Measurements from ENCODE around the gene VSIR. TPM values are rescaled to one million over a fixed set of nuclear protein-coding genes. Genes with fewer than 3 reads are reported as not detected.

Gene VSIR
- total and polyA plus RNA-seq, 2 donors: 25.2 to 51.8 TPM

- no peak overlapping the region for H3K4me3 ChIP-seq (ENCODE audit: low read length in 2 of 2)
- no peak for DNase-seq (ENCODE audit: low read depth in 6 of 9, low spot score in 9 of 9)
- no peaks in the 10 kb centered on the region for H3K36me3 ChIP-seq (ENCODE audit: control insufficient read depth in 2 of 2, insufficient read depth in 2 of 2, low read length in 1 of 2)
- no peak overlapping the region for H3K27ac ChIP-seq (ENCODE audit: low read depth in 1 of 2, low read length in 1 of 2)
- H3K9me3 ChIP-seq (ENCODE audit: control insufficient read depth in 2 of 2, insufficient read depth in 1 of 2, low read length in 1 of 2): peaks cover 0 to 5% of the 10 kb centered on the region in 2 donors
- WGBS: 97% methylated on average over 11 of the region's 11 CpGs
- H3K27me3 ChIP-seq (ENCODE audit: control insufficient read depth in 2 of 2, insufficient read depth in 1 of 2, low read length in 1 of 2): no peaks in the 10 kb centered on the region
- H3K4me1 ChIP-seq (ENCODE audit: control insufficient read depth in 2 of 2, insufficient read depth in 2 of 2, low read length in 2 of 2): peaks cover 24 to 80% of the 10 kb centered on the region in 2 donors
Measured at GRCh38 chr10:71778071-71778825, 4.9 kb upstream of the VSIR start.

- Histone ChIP-seq H3K4me1 (ENCODE audit: control insufficient read depth in 2 of 2, insufficient read depth in 2 of 2, low read length in 2 of 2) (peaks cover 24 to 80% of the 10 kb centered on the region in 2 donors), H3K27me3 (ENCODE audit: control insufficient read depth in 2 of 2, insufficient read depth in 1 of 2, low read length in 1 of 2) (peaks cover 0 to 6% of the 10 kb centered on the region in 2 donors)
- DNase-seq (ENCODE audit: low read depth in 6 of 9, low spot score in 9 of 9): no peak
Measured at GRCh38 chr10:71777213-71777985, 4.1 kb upstream of the VSIR start.

GRCh38 chr10:71776481-71776925 lies 3.2 kb upstream of the VSIR start:
- H3K27me3 ChIP-seq (ENCODE audit: control insufficient read depth in 2 of 2, insufficient read depth in 1 of 2, low read length in 1 of 2): peaks cover 0 to 6% of the 10 kb centered on the region in 2 donors
- 31% methylated on average over 2 of the region's 2 CpGs for WGBS
- no peak overlapping the region for H3K4me3 ChIP-seq (ENCODE audit: low read length in 2 of 2)
- H3K36me3 ChIP-seq (ENCODE audit: control insufficient read depth in 2 of 2, insufficient read depth in 2 of 2, low read length in 1 of 2): no peaks in the 10 kb centered on the region
- peaks cover 0 to 9% of the 10 kb centered on the region in 2 donors for H3K9me3 ChIP-seq (ENCODE audit: control insufficient read depth in 2 of 2, insufficient read depth in 1 of 2, low read length in 1 of 2)
- DNase-seq (ENCODE audit: low read depth in 6 of 9, low spot score in 9 of 9): no peak
- peaks cover 23 to 80% of the 10 kb centered on the region in 2 donors for H3K4me1 ChIP-seq (ENCODE audit: control insufficient read depth in 2 of 2, insufficient read depth in 2 of 2, low read length in 2 of 2)
- H3K27ac ChIP-seq (ENCODE audit: low read depth in 1 of 2, low read length in 1 of 2): no peak overlapping the region

More at GRCh38 chr10:71777213-71777985, 4.1 kb upstream of the VSIR start:
- Histone ChIP-seq H3K4me3 (ENCODE audit: low read length in 2 of 2) (no peak overlapping the region), H3K27ac (ENCODE audit: low read depth in 1 of 2, low read length in 1 of 2) (no peak overlapping the region), H3K9me3 (ENCODE audit: control insufficient read depth in 2 of 2, insufficient read depth in 1 of 2, low read length in 1 of 2) (peaks cover 0 to 9% of the 10 kb centered on the region in 2 donors), H3K36me3 (ENCODE audit: control insufficient read depth in 2 of 2, insufficient read depth in 2 of 2, low read length in 1 of 2) (no peaks in the 10 kb centered on the region)
- whole genome bisulfite sequencing: 98% methylated on average over 17 of the region's 17 CpGs

- WGBS: 78% methylated on average over 3 of the region's 3 CpGs
- H3K27ac ChIP-seq (ENCODE audit: low read depth in 1 of 2, low read length in 1 of 2): no peak overlapping the region
- H3K4me3 ChIP-seq (ENCODE audit: low read length in 2 of 2): no peak overlapping the region
- H3K9me3 ChIP-seq (ENCODE audit: control insufficient read depth in 2 of 2, insufficient read depth in 1 of 2, low read length in 1 of 2): peaks cover 0 to 9% of the 10 kb centered on the region in 2 donors
- peaks cover 18 to 79% of the 10 kb centered on the region in 2 donors for H3K4me1 ChIP-seq (ENCODE audit: control insufficient read depth in 2 of 2, insufficient read depth in 2 of 2, low read length in 2 of 2)
- peaks cover 0 to 2% of the 10 kb centered on the region in 2 donors for H3K36me3 ChIP-seq (ENCODE audit: control insufficient read depth in 2 of 2, insufficient read depth in 2 of 2, low read length in 1 of 2)
- no peak for DNase-seq (ENCODE audit: low read depth in 6 of 9, low spot score in 9 of 9)
- H3K27me3 ChIP-seq (ENCODE audit: control insufficient read depth in 2 of 2, insufficient read depth in 1 of 2, low read length in 1 of 2): peaks cover 0 to 6% of the 10 kb centered on the region in 2 donors
Measured at GRCh38 chr10:71774916-71775702, 1.8 kb upstream of the VSIR start.

GRCh38 chr10:71772832-71773220 lies 494 bp downstream of the VSIR start:
- WGBS: 23% methylated on average over 4 of the region's 4 CpGs
- peak overlapping the region; percentile 61 to 93 for H3K27ac ChIP-seq (ENCODE audit: low read depth in 1 of 2, low read length in 1 of 2)
- peaks cover 24 to 86% of the 10 kb centered on the region in 2 donors for H3K4me1 ChIP-seq (ENCODE audit: control insufficient read depth in 2 of 2, insufficient read depth in 2 of 2, low read length in 2 of 2)
- peaks cover 0 to 2% of the 10 kb centered on the region in 2 donors for H3K36me3 ChIP-seq (ENCODE audit: control insufficient read depth in 2 of 2, insufficient read depth in 2 of 2, low read length in 1 of 2)
- peaks cover 0 to 9% of the 10 kb centered on the region in 2 donors for H3K9me3 ChIP-seq (ENCODE audit: control insufficient read depth in 2 of 2, insufficient read depth in 1 of 2, low read length in 1 of 2)
- H3K4me3 ChIP-seq (ENCODE audit: low read length in 2 of 2): peak overlapping the region; percentile 61 to 66
- H3K27me3 ChIP-seq (ENCODE audit: control insufficient read depth in 2 of 2, insufficient read depth in 1 of 2, low read length in 1 of 2): peaks cover 0 to 6% of the 10 kb centered on the region in 2 donors
- DNase-seq (ENCODE audit: low read depth in 6 of 9, low spot score in 9 of 9): no peak

GRCh38 chr10:71771821-71772617 lies 1.3 kb downstream of the VSIR start:
- H3K4me3 ChIP-seq (ENCODE audit: low read length in 2 of 2): peak overlapping the region; percentile 61 to 66
- H3K36me3 ChIP-seq (ENCODE audit: control insufficient read depth in 2 of 2, insufficient read depth in 2 of 2, low read length in 1 of 2): peaks cover 0 to 6% of the 10 kb centered on the region in 2 donors
- 29% methylated on average over 2 of the region's 2 CpGs for WGBS
- peaks cover 30 to 94% of the 10 kb centered on the region in 2 donors for H3K4me1 ChIP-seq (ENCODE audit: control insufficient read depth in 2 of 2, insufficient read depth in 2 of 2, low read length in 2 of 2)
- no peak for DNase-seq (ENCODE audit: low read depth in 6 of 9, low spot score in 9 of 9)
- peaks cover 0 to 4% of the 10 kb centered on the region in 2 donors for H3K9me3 ChIP-seq (ENCODE audit: control insufficient read depth in 2 of 2, insufficient read depth in 1 of 2, low read length in 1 of 2)
- H3K27me3 ChIP-seq (ENCODE audit: control insufficient read depth in 2 of 2, insufficient read depth in 1 of 2, low read length in 1 of 2): peaks cover 0 to 6% of the 10 kb centered on the region in 2 donors
- H3K27ac ChIP-seq (ENCODE audit: low read depth in 1 of 2, low read length in 1 of 2): peak overlapping the region; percentile 58 to 80

GRCh38 chr10:71771204-71771603 lies 2.1 kb downstream of the VSIR start:
- peaks cover 4 to 6% of the 10 kb centered on the region in 2 donors for H3K36me3 ChIP-seq (ENCODE audit: control insufficient read depth in 2 of 2, insufficient read depth in 2 of 2, low read length in 1 of 2)
- 78% methylated on average over 2 of the region's 2 CpGs for WGBS
- H3K9me3 ChIP-seq (ENCODE audit: control insufficient read depth in 2 of 2, insufficient read depth in 1 of 2, low read length in 1 of 2): peaks cover 0 to 4% of the 10 kb centered on the region in 2 donors
- peaks cover 32 to 93% of the 10 kb centered on the region in 2 donors for H3K4me1 ChIP-seq (ENCODE audit: control insufficient read depth in 2 of 2, insufficient read depth in 2 of 2, low read length in 2 of 2)
- peak overlapping the region; percentile 11 to 57 for H3K27ac ChIP-seq (ENCODE audit: low read depth in 1 of 2, low read length in 1 of 2)
- H3K4me3 ChIP-seq (ENCODE audit: low read length in 2 of 2): peak overlapping the region in 1 of 2 donors; percentile 61
- peaks cover 0 to 6% of the 10 kb centered on the region in 2 donors for H3K27me3 ChIP-seq (ENCODE audit: control insufficient read depth in 2 of 2, insufficient read depth in 1 of 2, low read length in 1 of 2)
- DNase-seq (ENCODE audit: low read depth in 6 of 9, low spot score in 9 of 9): no peak

GRCh38 chr10:71770789-71771188 lies 2.5 kb downstream of the VSIR start:
- no peak for DNase-seq (ENCODE audit: low read depth in 6 of 9, low spot score in 9 of 9)
- H3K9me3 ChIP-seq (ENCODE audit: control insufficient read depth in 2 of 2, insufficient read depth in 1 of 2, low read length in 1 of 2): peaks cover 0 to 4% of the 10 kb centered on the region in 2 donors
- H3K27ac ChIP-seq (ENCODE audit: low read depth in 1 of 2, low read length in 1 of 2): peak overlapping the region; percentile 11 to 57
- peaks cover 32 to 93% of the 10 kb centered on the region in 2 donors for H3K4me1 ChIP-seq (ENCODE audit: control insufficient read depth in 2 of 2, insufficient read depth in 2 of 2, low read length in 2 of 2)
- peaks cover 4 to 6% of the 10 kb centered on the region in 2 donors for H3K36me3 ChIP-seq (ENCODE audit: control insufficient read depth in 2 of 2, insufficient read depth in 2 of 2, low read length in 1 of 2)
- 93% methylated on average over 3 of the region's 3 CpGs for WGBS
- H3K4me3 ChIP-seq (ENCODE audit: low read length in 2 of 2): no peak overlapping the region
- H3K27me3 ChIP-seq (ENCODE audit: control insufficient read depth in 2 of 2, insufficient read depth in 1 of 2, low read length in 1 of 2): peaks cover 0 to 6% of the 10 kb centered on the region in 2 donors
